ENCODE measurements around the gene ABCF1. TPM values are rescaled to one million over a fixed set of nuclear protein-coding genes. Genes with fewer than 3 reads are reported as not detected.

The ABCF1 gene
- total and polyA plus RNA-seq, 9 of the 15 experiments (the other 6 are each of a cell fraction or from before 2014, with no cell fraction given) = 41.6 to 193 (median 102) TPM

GRCh38 chr6:30571075-30571761, at the start of gene ABCF1 (continued):
- TF ChIP-seq AFF1 (IDR thresholded peaks at IDR 0.05; ENCODE audit: low read depth in 1 of 2, partially characterized antibody in 2 of 2) (peak; percentile 4 to 55), KAT8 (IDR thresholded peaks at IDR 0.05; ENCODE audit: low read depth) (no peak), RBFOX2 (IDR thresholded peaks at IDR 0.05; ENCODE audit: low read depth, low read length) (peak; percentile 99), PPARD (CRISPR knock-in tag; IDR thresholded peaks at IDR 0.05) (no peak), MYC (IDR thresholded peaks at IDR 0.05; ENCODE audit: low read depth, low read length) (peak; percentile 100), MYC (CRISPR knock-in tag; IDR thresholded peaks at IDR 0.05; ENCODE audit: borderline replicate concordance, low read depth) (peak; percentile 81; the same call in 1 of the 2 replicates), ZNF79 (CRISPR knock-in tag; IDR thresholded peaks at IDR 0.05; ENCODE audit: low read depth) (0 out of 2 replicates have a peak, but pooled peaks have one; percentile 14), ZNF311 (CRISPR knock-in tag; IDR thresholded peaks at IDR 0.05) (no peak), EP400 (IDR thresholded peaks at IDR 0.05) (peak; percentile 99), NFIX (CRISPR knock-in tag; IDR thresholded peaks at IDR 0.05; ENCODE audit: low read depth) (no peak), ATF4 (CRISPR knock-in tag; IDR thresholded peaks at IDR 0.05) (no peak), SMAD3 (CRISPR knock-in tag; conservative IDR thresholded peaks at IDR 0.05) (0 out of 2 replicates have a peak, but pooled peaks have one; percentile 78), MAFK (IDR thresholded peaks at IDR 0.05; ENCODE audit: low read length) (no peak), BRD9 (IDR thresholded peaks at IDR 0.05; ENCODE audit: low read depth, partially characterized antibody) (peak; percentile 56), RAD51 (IDR thresholded peaks at IDR 0.05; ENCODE audit: borderline replicate concordance, low read depth) (peak; percentile 80; the same call in 1 of the 2 replicates), ZNF143 (CRISPR knock-in tag; IDR thresholded peaks at IDR 0.05) (0 out of 2 replicates have a peak, but pooled peaks have one; percentile 57), ZNF639 (CRISPR knock-in tag; conservative IDR thresholded peaks at IDR 0.05 in 1 of 2, IDR thresholded peaks at IDR 0.05 in 1 of 2) (peak in 1 of 2 experiments; percentile 92; a peak in 2 of 4 replicates), ZNF282 (CRISPR knock-in tag; IDR thresholded peaks at IDR 0.05) (no peak), ATF2 (CRISPR knock-in tag; IDR thresholded peaks at IDR 0.05) (no peak; the same call in 1 of the 2 replicates), TAF15 (IDR thresholded peaks at IDR 0.05; ENCODE audit: low read depth, low read length) (no peak)

All from K562 (cell line).